K562 (cell line): Measurements from ENCODE around the gene GABARAPL2. TPM values are rescaled to one million over a fixed set of nuclear protein-coding genes. Genes with fewer than 3 reads are reported as not detected.
A peak's percentile ranks its signal among the peaks of the same experiment; 100 is the strongest.

Source experiments
- ATF4 ChIP-seq: fragments of 450-650 bp; formaldehyde crosslinking; IDR thresholded peaks from 2 replicates; pipeline ENCODE4 v1.4.0; 2022; ENCODE audit warnings: mild to moderate bottlenecking, moderate library complexity
- HNRNPH1 ChIP-seq: fragments of 200-400 bp; formaldehyde crosslinking; optimal IDR thresholded peaks from 2 replicates; pipeline ENCODE3; 2017; ENCODE audit warnings: low read depth, mild to moderate bottlenecking, low read length, moderate library complexity
- REST ChIP-seq, 2 experiments: fragments of 450-650 bp; formaldehyde crosslinking in 1 of 2; IDR thresholded peaks; 2 replicates each; pipeline versions ENCODE4 v1.4.0 to v1.6.1; 2014 to 2020; ENCODE audit warnings: mild to moderate bottlenecking in 2 of 2, borderline replicate concordance in 1 of 2, low read depth in 1 of 2
- ZNF551 ChIP-seq: fragments of 250-450 bp; sonication (Bioruptor Pico); IDR thresholded peaks from 2 replicates; pipeline ENCODE4 v1.5.0; 2021; ENCODE audit warnings: mild to moderate bottlenecking, moderate library complexity
- ZNF584 ChIP-seq: fragments of 200-800 bp; sonication (Bioruptor generic); IDR thresholded peaks from 2 replicates; pipeline ENCODE4 v1.6.1; 2016; ENCODE audit warnings: low read depth, mild to moderate bottlenecking, missing genetic modification characterization, missing compliant biosample characterization
- polyA plus RNA-seq, 8 experiments: library from polyadenylated mRNA; depleted of rRNA in 4 of 8; stranded (reverse) in 5 of 8; unstranded in 3 of 8; fragments of >200 nt; fragmentation: Nextera tagmentation in 2 of 8; fragmentation: Illumina TruSeq in 1 of 8; extraction: Ambion mirVana in 2 of 8; extraction: Trizol in 1 of 8; gene quantifications; 2 replicates each; pipeline versions ENCODE4 v1.2.1 to v1.2.3, GENCODE V29; 2011 to 2014; ENCODE audit warnings: inconsistent platforms in 1 of 8, missing spikeins in 1 of 8
- total RNA-seq, 7 experiments: library from RNA; depleted of rRNA in 6 of 7; stranded (reverse); fragments of >200 nt in 6 of 7; fragmentation: Illumina TruSeq in 2 of 7; extraction: Trizol in 2 of 7; gene quantifications; 2 replicates each; pipeline versions ENCODE4 v1.2.1 to v1.2.3, GENCODE V29; 2011 to 2021; ENCODE audit warnings: low replicate concordance in 1 of 7

GABARAPL2 gene
- total and polyA plus RNA-seq, 9 of the 15 experiments (the other 6 are each of a cell fraction or from before 2014, with no cell fraction given) = 42.1 to 288 (median 91.8) TPM

GRCh38 chr16:75590920-75591843 lies 25.0 kb downstream of the GABARAPL2 start (continued):
- TF ChIP-seq REST (IDR thresholded peaks at IDR 0.05; ENCODE audit: borderline replicate concordance) (peak; percentile 28; the same call in 1 of the 2 replicates), REST (CRISPR knock-in tag; IDR thresholded peaks at IDR 0.05; ENCODE audit: low read depth) (no peak), ZNF551 (no peak), ZNF584 (CRISPR knock-in tag) (peak; percentile 59; the same call in 1 of the 2 replicates), ATF4 (CRISPR knock-in tag) (peak; percentile 37; the same call in 1 of the 2 replicates), HNRNPH1 (no peak)
